Measurements from ENCODE around the gene NAALADL2. TPM values are rescaled to one million over a fixed set of nuclear protein-coding genes. Genes with fewer than 3 reads are reported as not detected.

Gene NAALADL2
- total and polyA plus RNA-seq, 9 of the 15 experiments (the other 6 are each of a cell fraction or from before 2014, with no cell fraction given): 0.29 to 1.1 (median 0.79) TPM; not detected in 1

- no peak overlapping the region for H3K4me3 ChIP-seq
- no peak overlapping the region for H3K27ac ChIP-seq (ENCODE audit: extremely low read depth, low read depth, low read length)
- no peaks in the 10 kb centered on the region for H3K27me3 ChIP-seq (ENCODE audit: control insufficient read depth in 2 of 2, insufficient read depth in 2 of 2, low read length in 2 of 2)
- ChIA-PET CTCF (ENCODE audit: low intra/inter-chr PET ratio) (no interaction called here), POLR2A (no interaction called here)
- no peak overlapping the region for H3K9ac ChIP-seq (ENCODE audit: insufficient read depth in 1 of 2, low read depth in 2 of 2, low read length in 2 of 2)
- no peak overlapping the region for H3K4me2 ChIP-seq (ENCODE audit: insufficient read depth, low read length)
- ATAC-seq: no peak
- TF ChIP-seq RBM34 (IDR thresholded peaks at IDR 0.05; ENCODE audit: borderline replicate concordance, insufficient read depth, low read length): no peak
- TF ChIP-seq MEIS2 (IDR thresholded peaks at IDR 0.05; ENCODE audit: partially characterized antibody): no peak
- TF ChIP-seq PML (IDR thresholded peaks at IDR 0.05; ENCODE audit: low read length): no peak
- TF ChIP-seq ZNF124 (CRISPR knock-in tag; IDR thresholded peaks at IDR 0.05): no peak
- TF ChIP-seq NFIC (IDR thresholded peaks at IDR 0.05): no peak
- TF ChIP-seq ZC3H11A (IDR thresholded peaks at IDR 0.05; ENCODE audit: low read depth, low read length): no peak
- no peak for TF ChIP-seq ETS1 (conservative IDR thresholded peaks at IDR 0.05; ENCODE audit: control insufficient read depth, low read depth, low read length)
- TF ChIP-seq KHSRP (IDR thresholded peaks at IDR 0.05): no peak
- TF ChIP-seq KLF13 (tag; IDR thresholded peaks at IDR 0.05; ENCODE audit: borderline replicate concordance, low read depth): no peak
- no peak for TF ChIP-seq HNRNPL (IDR thresholded peaks at IDR 0.05; ENCODE audit: low read depth, low read length)
- no peak for TF ChIP-seq PHF8 (IDR thresholded peaks at IDR 0.05; ENCODE audit: borderline replicate concordance, low read length)
- TF ChIP-seq FOXJ3 (CRISPR knock-in tag; IDR thresholded peaks at IDR 0.05): no peak
- TF ChIP-seq CBX1 (IDR thresholded peaks at IDR 0.05; ENCODE audit: low read depth): no peak
- TF ChIP-seq ZBTB2 (IDR thresholded peaks at IDR 0.05): no peak
- no peaks in the 10 kb centered on the region for H3K79me2 ChIP-seq (ENCODE audit: control insufficient read depth, insufficient read depth, low read length)
- H4K20me1 ChIP-seq (replicated peaks; ENCODE audit: control insufficient read depth, insufficient read depth, low read length): no peaks in the 10 kb centered on the region
- FAIRE-seq: no peak
- no peaks in the 10 kb centered on the region for H3K9me3 ChIP-seq (replicated peaks; ENCODE audit: control insufficient read depth, insufficient read depth, low read depth, low read length)
- no peaks in the 10 kb centered on the region for H3K9me1 ChIP-seq (ENCODE audit: control insufficient read depth, insufficient read depth, low read length)
- no peak overlapping the region for H2AFZ ChIP-seq (ENCODE audit: low read depth, low read length)
- intact Hi-C loops (cut with micrococcal nuclease) (no loop called here), in situ Hi-C loops (cut with MboI) (no loop called here)
- WGBS (ENCODE audit: insufficient coverage, low coverage, missing lambda C conversion rate): 0% methylated on average over 4 of the region's 4 CpGs
- H3K4me1 ChIP-seq (replicated peaks in 1 of 2; ENCODE audit: control insufficient read depth in 2 of 2, insufficient read depth in 2 of 2, low read length in 2 of 2): no peaks in the 10 kb centered on the region
- no peak for DNase-seq (ENCODE audit: extremely low read depth in 1 of 4, low spot score in 3 of 4)
- no TSS peak for BruUV-seq (replicated peaks)
- H3K36me3 ChIP-seq (ENCODE audit: control insufficient read depth, insufficient read depth, low read length): no peaks in the 10 kb centered on the region
Observed at GRCh38 chr3:174812172-174812862, 46.8 kb upstream of the NAALADL2 start.
